DMS153 (cell line): Measurements from ENCODE around the gene CIBAR2.

Experiments used
- DNase-seq: peaks from one replicate; lab custom pipeline; 2025; lab: John Stamatoyannopoulos, UW

CIBAR2 gene

DNA sequence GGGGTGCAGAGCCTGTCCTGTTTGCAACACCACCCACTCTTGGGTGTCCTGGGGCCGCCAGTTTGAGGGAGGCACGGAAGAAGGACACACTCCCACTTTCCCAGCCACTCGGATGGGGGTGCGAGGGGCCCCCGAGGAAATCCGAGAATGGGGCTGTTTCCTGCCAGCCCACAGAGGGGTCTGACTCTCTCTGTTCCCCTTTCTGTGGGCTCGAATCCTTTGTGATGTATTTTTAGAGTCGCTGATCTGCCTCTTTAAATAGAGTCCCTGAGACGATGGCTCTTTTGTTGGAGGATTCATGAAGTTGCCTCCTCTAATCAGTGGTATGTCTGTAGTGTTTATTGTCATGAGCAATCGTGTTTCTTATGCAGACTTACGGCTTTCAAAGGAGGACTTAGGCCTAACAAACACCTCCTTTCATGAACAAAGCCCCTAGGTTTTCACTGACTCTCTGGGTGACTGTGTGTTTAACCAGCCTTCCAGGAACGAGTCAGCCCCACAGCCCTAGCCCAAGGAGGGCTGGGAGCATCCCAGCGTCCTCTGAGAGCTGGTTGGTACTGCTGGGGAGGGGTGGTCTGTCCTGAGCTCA, 29.1 kb downstream of the CIBAR2 start:
- DNase-seq: no peak

DNA sequence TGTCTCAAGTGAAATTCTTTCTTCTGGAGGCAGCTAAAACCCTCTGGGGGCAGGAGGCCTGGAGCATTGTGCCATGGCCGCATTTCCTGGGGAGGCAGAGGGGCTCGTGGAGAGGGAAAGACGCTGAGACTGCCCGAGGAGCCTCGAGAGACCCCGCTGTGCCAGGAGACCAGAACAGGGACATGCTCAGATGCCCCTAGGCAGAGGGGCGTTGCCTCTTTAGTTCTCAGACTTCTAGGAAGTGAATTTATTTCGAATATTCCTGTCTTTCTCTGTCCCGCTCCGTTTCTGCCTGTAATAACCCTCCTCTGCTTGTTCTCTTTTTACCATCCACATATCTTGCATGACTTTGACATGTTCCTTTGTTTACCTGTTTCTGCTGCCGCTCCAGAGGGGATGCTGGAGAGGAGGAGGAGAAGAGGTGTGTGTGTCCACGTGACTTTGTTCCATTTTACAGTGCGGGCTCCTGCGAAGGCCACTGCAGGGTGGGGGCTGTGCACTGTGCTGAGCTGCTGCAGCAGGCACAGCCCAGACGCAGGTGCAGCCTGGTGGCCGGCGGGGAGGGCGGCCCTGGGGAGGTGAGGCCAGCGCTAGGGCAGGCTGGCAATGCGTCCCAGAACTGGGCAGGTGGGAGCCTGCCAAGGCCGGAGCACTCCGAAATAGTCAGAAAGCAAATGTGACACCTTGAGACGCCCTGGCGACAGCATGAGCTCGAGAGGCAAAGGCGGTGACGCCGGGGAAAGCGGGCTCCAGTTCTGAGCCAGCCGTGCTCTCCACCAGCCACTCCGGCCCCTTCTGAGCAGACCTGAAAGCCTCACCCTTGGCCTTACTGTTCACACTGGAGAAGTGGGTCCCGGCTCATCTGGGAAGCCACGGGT, 29.9 kb downstream of the CIBAR2 start:
- DNase-seq: no peak

DNA sequence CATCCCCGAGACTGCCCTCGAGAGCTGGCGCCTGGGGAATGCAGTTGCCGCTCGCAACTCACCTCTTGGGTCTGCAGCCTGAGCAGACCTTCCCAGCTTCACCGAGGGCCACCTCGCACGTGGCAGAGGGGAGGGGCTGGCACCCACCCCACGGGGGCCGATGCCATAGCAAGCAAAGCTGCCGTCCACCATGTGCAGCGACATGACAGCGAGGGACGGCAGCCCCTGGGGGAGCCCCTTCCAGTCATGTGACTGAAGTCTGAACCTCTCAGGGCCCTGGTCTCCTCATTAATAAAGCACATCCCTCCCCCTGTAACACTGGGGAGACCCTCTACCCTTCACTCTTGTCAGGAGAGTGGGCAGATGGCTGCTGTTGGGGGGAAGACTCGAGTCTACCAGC, 30.5 kb downstream of the CIBAR2 start:
- no peak for DNase-seq

DNA sequence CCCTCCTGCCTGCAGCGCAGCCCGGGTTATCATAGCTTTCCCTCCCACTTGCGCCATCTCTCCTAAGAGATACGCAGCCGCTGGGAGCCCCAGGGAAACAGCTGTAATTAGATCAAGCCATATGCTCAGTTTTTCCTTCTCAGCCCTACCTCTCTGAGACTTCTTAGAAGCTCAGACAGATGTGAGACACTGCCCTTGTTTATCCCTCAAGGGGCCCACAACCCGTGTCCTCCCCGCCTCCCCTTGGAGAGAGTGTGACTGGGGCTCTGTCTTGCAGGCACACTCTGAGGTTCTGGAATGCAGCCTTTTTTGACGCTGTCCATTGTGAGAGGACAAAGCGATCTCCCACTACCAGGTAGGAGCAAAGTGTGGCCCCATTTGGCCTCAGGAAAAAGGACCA, 31.2 kb downstream of the CIBAR2 start:
- DNase-seq: no peak

- no peak for DNase-seq
Measured at GRCh38 chr16:85079785-85080570, 32.3 kb downstream of the CIBAR2 start.

- no peak for DNase-seq
Measured at GRCh38 chr16:85078952-85079351, 33.3 kb downstream of the CIBAR2 start.

GRCh38 chr16:85078226-85078625, 34.0 kb downstream of the CIBAR2 start:
- no peak for DNase-seq

- no peak for DNase-seq
Measured at GRCh38 chr16:85077576-85078125, 34.6 kb downstream of the CIBAR2 start.

DNA sequence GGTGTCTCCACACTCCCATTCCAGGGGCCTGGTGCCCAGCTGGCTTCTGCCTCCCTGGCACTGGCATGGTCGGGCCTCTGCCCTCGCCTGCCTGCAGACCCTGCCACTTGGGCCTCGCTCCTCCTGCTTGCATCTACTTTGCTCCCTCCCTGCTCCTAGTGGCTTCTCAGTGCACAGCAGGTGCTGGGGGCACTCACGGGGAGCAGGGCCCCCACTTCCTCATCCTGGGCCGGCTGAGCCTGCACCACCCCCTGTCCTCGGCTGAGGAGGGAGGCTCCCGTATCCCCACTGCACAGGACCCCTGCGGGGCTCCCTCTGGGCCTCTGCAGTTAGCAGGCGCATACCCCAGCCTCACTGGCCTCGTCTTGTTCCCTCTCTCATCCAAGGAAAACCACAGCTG, 35.2 kb downstream of the CIBAR2 start:
- no peak for DNase-seq

DNA sequence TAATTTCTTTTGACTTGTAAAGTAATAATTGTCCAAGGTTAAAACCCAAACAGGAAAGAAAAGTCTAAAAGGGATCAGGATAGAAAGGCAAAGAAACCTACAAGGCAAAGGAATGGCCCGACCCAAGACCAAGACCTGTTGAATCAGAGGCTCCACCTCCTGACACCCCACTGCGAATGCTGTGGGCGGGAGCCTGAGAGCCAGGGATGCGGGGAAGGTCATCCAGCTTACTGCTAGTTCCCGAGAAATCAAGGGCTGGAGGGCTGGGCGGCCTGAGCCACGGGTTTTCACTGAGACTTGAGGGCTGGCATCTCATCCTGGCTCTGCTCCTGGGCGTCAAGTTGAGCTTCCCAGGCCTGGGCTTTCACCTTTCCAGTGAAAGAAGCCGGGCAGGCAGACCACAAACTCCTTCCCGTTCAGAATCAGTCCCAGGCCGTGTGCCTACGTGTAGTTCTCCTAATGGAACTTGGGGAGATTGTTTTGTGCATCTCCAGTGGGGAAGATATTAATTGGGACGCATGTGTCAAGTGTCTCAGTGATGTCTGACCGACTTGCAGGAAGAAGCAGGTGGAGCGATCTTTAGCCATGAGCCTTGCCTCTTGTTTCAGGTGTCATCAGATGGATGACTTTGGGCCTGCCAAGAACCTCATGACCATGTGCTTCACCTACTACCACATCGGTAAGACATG, 36.9 kb downstream of the CIBAR2 start:
- no peak for DNase-seq

DNA sequence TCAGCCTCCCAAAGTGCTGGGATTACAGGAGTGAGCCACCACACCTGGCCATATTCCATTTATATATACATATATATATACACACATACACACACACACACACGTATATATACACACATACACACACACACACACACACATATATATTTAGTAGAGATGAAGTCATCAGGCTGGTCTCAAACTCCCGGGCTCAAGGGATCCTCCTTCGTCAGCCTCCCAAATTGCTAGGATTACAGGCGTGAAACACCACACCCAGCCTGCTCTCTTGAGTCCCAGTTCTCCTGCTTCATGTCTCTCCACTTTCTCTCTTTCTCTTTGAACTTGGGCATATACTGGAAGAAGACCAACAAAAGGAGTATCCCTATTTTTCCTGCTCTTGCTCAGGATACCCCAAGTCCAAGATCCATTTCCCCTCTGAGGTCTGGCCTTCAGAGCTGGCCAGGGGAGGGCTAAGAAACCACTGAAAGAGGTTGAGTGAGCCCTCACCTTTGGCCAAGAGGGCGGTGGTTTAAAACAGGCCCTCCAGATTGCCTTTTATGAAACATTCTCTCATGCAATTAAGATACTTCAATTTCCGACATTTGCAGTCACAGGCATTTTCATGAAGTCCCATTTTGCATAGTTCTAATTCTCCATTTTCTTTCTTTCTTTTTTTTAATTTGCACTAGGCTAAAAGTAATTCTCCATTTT, 37.9 kb downstream of the CIBAR2 start:
- no peak for DNase-seq

GRCh38 chr16:85072947-85073346, 39.3 kb downstream of the CIBAR2 start:
- no peak for DNase-seq

DNA sequence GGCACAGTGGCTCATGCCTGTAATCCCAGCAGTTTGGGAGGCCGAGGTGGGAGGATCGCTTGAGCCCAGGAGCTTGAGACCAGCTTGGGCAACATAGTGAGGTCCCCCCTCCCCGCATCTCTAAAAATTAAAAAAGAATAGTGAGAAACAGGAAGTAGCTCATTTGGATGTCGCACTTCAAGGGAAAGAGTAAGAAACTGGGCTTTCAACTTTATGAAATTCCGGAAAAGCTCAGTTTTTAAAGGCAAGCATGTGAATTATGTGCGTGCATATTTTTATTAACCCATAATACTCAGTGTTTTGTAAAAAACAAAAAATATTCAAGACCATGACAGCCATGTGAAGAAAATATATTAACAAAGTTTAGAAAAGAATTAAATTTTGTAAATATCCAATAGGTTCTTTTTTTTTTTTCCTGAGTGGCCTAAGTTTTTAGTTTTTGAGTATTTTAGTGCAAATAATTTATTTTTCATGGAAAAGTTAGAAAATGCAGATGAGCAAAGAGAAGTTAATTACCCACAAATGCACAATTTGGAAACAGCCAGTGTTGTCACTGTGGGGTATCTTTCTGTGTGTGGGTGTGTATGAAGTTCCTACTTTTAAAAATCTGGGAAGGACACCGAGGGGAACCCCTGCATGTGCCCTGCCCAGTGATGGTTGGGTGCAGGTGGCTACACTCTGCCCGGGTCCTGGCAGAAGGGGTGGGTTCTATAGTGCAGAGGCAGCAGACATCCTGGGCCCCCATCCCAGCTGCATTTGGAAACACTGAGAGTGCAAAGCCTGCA, 40.0 kb downstream of the CIBAR2 start:
- no peak for DNase-seq

GRCh38 chr16:85069171-85069570, 43.1 kb downstream of the CIBAR2 start:
- no peak for DNase-seq

DNA sequence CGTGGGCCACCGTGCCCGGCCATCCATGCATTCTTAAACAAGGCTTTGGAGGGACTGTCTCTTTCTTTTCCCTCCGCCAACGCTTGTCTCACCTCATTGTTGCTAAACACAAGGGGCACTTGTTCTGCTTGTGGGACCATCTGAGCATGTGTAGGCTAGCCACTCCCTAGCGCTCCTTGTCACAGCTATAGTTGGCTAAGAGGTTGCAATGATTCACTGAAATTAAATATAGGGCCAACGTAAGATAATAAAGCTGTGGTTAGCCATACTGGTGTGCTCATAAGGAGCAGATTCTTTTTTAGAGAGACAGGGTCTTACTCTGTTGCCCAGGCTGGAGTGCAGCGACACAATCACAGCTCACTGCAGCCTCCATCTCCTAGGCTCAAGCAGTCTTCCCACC, 43.5 kb downstream of the CIBAR2 start:
- no peak for DNase-seq

DNA sequence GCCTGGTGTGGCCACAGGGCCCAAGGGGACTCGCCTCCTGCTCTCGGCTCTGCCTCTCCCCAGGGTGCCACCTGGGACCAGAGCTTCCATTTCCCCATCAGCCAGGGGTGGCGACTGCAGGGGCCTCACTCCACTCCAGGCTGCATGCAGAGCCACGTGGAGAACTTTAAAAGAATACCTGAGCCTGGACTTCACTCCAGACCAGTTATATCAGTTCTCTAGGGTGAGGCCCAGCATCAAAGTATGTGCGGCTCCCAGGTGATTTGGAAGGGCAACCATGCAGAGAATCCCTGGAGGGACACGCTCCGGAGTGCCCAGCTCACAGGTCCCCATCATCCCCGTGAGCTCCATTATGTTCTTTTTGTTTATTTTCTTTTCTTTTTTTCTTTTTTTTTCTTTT, 44.8 kb downstream of the CIBAR2 start:
- no peak for DNase-seq

- DNase-seq: no peak
Measured at GRCh38 chr16:85067024-85067423, 45.2 kb downstream of the CIBAR2 start.

- no peak for DNase-seq
Measured at GRCh38 chr16:85066346-85066885, 45.9 kb downstream of the CIBAR2 start.

GRCh38 chr16:85065099-85065498, 47.2 kb downstream of the CIBAR2 start:
- DNase-seq: no peak

GRCh38 chr16:85064186-85064585, 48.1 kb downstream of the CIBAR2 start:
- DNase-seq: no peak
